ENCODE measurements around the gene ATP13A4. TPM values are rescaled to one million over a fixed set of nuclear protein-coding genes. Genes with fewer than 3 reads are reported as not detected.
A peak's percentile ranks its signal among the peaks of the same experiment; 100 is the strongest.

ATP13A4 gene
- total and polyA plus RNA-seq, 4 donors, result 0.10 to 0.15 TPM; not detected in 2

DNA sequence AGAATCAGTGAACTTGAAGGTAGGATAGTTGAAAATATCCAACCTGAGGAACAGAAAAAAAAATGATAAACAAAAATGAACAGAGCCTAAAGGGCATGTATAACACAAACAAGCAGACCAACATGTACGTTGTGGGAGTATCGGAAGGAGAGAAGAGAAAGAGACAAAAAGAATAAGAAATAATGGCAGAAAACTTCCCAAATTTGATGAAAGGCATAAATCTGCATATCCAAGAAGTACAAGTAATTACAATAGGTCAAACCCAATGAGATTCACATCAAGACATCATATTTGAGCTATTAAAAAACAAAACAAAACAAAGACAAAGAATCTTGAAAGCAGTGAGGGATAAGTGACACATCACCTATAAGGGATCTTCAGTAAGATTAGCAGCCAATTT is 138.1 kb downstream of the ATP13A4 start:
- WGBS, 2 donors, result 90 to 93% methylated on average over 2 of the region's 2 CpGs
- H3K9me3 ChIP-seq (ENCODE audit: control insufficient read depth, low read length), result peaks cover 3% of the 10 kb centered on the region
- no peak overlapping the region for H3K27ac ChIP-seq (ENCODE audit: low read depth in 1 of 2, low read length in 2 of 2)
- H3K4me1 ChIP-seq (ENCODE audit: control insufficient read depth in 1 of 2, insufficient read depth in 2 of 2, low read length in 2 of 2), result no peaks in the 10 kb centered on the region
- intact Hi-C loops (cut with DNase I), result no loop called here
- peaks cover 0 to under 1% of the 10 kb centered on the region in 2 donors for H3K27me3 ChIP-seq (ENCODE audit: control insufficient read depth in 1 of 2, insufficient read depth in 2 of 2, low read length in 1 of 2)
- no peak for DNase-seq
- H3K36me3 ChIP-seq (ENCODE audit: control insufficient read depth in 1 of 2, insufficient read depth in 2 of 2, low read length in 1 of 2), result no peaks in the 10 kb centered on the region
- H3K4me3 ChIP-seq (ENCODE audit: low read length in 2 of 2), result no peak overlapping the region
- ATAC-seq (ENCODE audit: low FRiP score), result no peak

DNA sequence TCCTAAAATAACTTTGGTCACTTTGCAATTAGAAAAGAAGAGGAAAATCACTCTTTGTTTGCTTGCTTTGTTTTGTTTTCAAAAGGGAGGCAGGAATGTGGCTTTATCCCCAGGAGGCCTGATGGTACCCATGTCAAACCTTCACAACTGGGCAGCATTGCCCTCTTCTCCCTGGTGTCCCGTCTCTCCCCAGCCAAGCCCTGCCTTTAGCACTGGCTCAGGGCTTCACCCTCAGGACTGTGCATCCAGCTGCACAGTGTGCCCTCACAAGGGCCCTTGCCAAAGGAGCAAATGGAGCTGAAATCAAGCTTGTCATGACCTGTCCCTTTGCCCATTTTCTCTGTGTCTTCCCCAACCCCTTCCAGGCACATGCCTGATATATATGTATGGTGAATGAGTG is 147.0 kb downstream of the ATP13A4 start:
- no peaks in the 10 kb centered on the region for H3K4me1 ChIP-seq (ENCODE audit: control insufficient read depth in 1 of 2, insufficient read depth in 2 of 2, low read length in 2 of 2)
- H3K4me3 ChIP-seq (ENCODE audit: low read length in 2 of 2), result no peak overlapping the region
- DNase-seq, result no peak
- ATAC-seq (ENCODE audit: low FRiP score), result peak; percentile 59
- 24 to 30% methylated on average over 1 of the region's 1 CpG for WGBS, 2 donors
- no peaks in the 10 kb centered on the region for H3K9me3 ChIP-seq (ENCODE audit: control insufficient read depth, low read length)
- peaks cover 0 to 2% of the 10 kb centered on the region in 2 donors for H3K27me3 ChIP-seq (ENCODE audit: control insufficient read depth in 1 of 2, insufficient read depth in 2 of 2, low read length in 1 of 2)
- H3K27ac ChIP-seq (ENCODE audit: low read depth in 1 of 2, low read length in 2 of 2), result no peak overlapping the region
- intact Hi-C loops (cut with DNase I), result no loop called here
- no peaks in the 10 kb centered on the region for H3K36me3 ChIP-seq (ENCODE audit: control insufficient read depth in 1 of 2, insufficient read depth in 2 of 2, low read length in 1 of 2)

DNA sequence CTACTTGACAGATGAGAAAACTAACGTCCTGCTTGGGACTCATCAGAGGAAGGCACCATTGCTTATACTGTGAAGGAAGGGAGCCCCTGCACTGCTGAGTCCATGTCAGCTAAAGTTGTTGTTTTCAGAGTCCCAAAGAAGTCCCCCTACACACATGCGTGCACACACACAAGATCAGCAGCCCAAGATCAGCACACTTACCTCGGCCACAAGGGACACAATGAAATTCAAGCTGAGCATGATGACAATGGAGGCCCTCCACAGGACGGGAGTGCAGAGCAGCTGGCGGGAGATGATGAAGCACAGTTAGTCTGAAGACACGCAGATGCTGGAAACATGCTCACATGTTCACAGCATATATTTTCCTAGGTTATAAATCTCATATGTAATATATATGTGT is 147.6 kb downstream of the ATP13A4 start:
- ATAC-seq (ENCODE audit: low FRiP score), result no peak
- H3K36me3 ChIP-seq (ENCODE audit: control insufficient read depth in 1 of 2, insufficient read depth in 2 of 2, low read length in 1 of 2), result no peaks in the 10 kb centered on the region
- intact Hi-C loops (cut with DNase I), result no loop called here
- WGBS, 2 donors, result 47 to 49% methylated on average over 6 of the region's 6 CpGs
- H3K4me1 ChIP-seq (ENCODE audit: control insufficient read depth in 1 of 2, insufficient read depth in 2 of 2, low read length in 2 of 2), result no peaks in the 10 kb centered on the region
- H3K9me3 ChIP-seq (ENCODE audit: control insufficient read depth, low read length), result no peaks in the 10 kb centered on the region
- peaks cover 0 to 2% of the 10 kb centered on the region in 2 donors for H3K27me3 ChIP-seq (ENCODE audit: control insufficient read depth in 1 of 2, insufficient read depth in 2 of 2, low read length in 1 of 2)
- DNase-seq, result no peak
- no peak overlapping the region for H3K4me3 ChIP-seq (ENCODE audit: low read length in 2 of 2)
- H3K27ac ChIP-seq (ENCODE audit: low read depth in 1 of 2, low read length in 2 of 2), result no peak overlapping the region

- DNase-seq (no peak), ATAC-seq (ENCODE audit: low FRiP score) (no peak)
- Histone ChIP-seq H3K4me1 (ENCODE audit: control insufficient read depth in 1 of 2, insufficient read depth in 2 of 2, low read length in 2 of 2) (no peaks in the 10 kb centered on the region), H3K27ac (ENCODE audit: low read depth in 1 of 2, low read length in 2 of 2) (no peak overlapping the region), H3K36me3 (ENCODE audit: control insufficient read depth in 1 of 2, insufficient read depth in 2 of 2, low read length in 1 of 2) (no peaks in the 10 kb centered on the region), H3K4me3 (ENCODE audit: low read length in 2 of 2) (no peak overlapping the region), H3K9me3 (ENCODE audit: control insufficient read depth, low read length) (no peaks in the 10 kb centered on the region), H3K27me3 (ENCODE audit: control insufficient read depth in 1 of 2, insufficient read depth in 2 of 2, low read length in 1 of 2) (no peaks in the 10 kb centered on the region)
- intact Hi-C loops (cut with DNase I), result no loop called here
- 82 to 91% methylated on average over 2 of the region's 2 CpGs for WGBS, 2 donors
These were observed 151.4 kb downstream of the ATP13A4 start for GRCh38 chr3:193403307-193403706.

GRCh38 chr3:193400304-193400703 is 154.4 kb downstream of the ATP13A4 start:
- Histone ChIP-seq H3K4me3 (ENCODE audit: low read length in 2 of 2) (no peak overlapping the region), H3K27me3 (ENCODE audit: control insufficient read depth in 1 of 2, insufficient read depth in 2 of 2, low read length in 1 of 2) (no peaks in the 10 kb centered on the region), H3K36me3 (ENCODE audit: control insufficient read depth in 1 of 2, insufficient read depth in 2 of 2, low read length in 1 of 2) (no peaks in the 10 kb centered on the region), H3K27ac (ENCODE audit: low read depth in 1 of 2, low read length in 2 of 2) (no peak overlapping the region), H3K4me1 (ENCODE audit: control insufficient read depth in 1 of 2, insufficient read depth in 2 of 2, low read length in 2 of 2) (no peaks in the 10 kb centered on the region), H3K9me3 (ENCODE audit: control insufficient read depth, low read length) (no peaks in the 10 kb centered on the region)
- no peak for DNase-seq
- intact Hi-C loops (cut with DNase I), result no loop called here
- no peak for ATAC-seq (ENCODE audit: low FRiP score)

- Histone ChIP-seq H3K4me1 (ENCODE audit: control insufficient read depth in 1 of 2, insufficient read depth in 2 of 2, low read length in 2 of 2) (no peaks in the 10 kb centered on the region), H3K27ac (ENCODE audit: low read depth in 1 of 2, low read length in 2 of 2) (no peak overlapping the region), H3K4me3 (ENCODE audit: low read length in 2 of 2) (no peak overlapping the region), H3K9me3 (ENCODE audit: control insufficient read depth, low read length) (no peaks in the 10 kb centered on the region), H3K36me3 (ENCODE audit: control insufficient read depth in 1 of 2, insufficient read depth in 2 of 2, low read length in 1 of 2) (no peaks in the 10 kb centered on the region), H3K27me3 (ENCODE audit: control insufficient read depth in 1 of 2, insufficient read depth in 2 of 2, low read length in 1 of 2) (no peaks in the 10 kb centered on the region)
- WGBS, 2 donors, result 78 to 84% methylated on average over 7 of the region's 7 CpGs
- ATAC-seq (ENCODE audit: low FRiP score), result peak; percentile 21
- intact Hi-C loops (cut with DNase I), result no loop called here
- DNase-seq, result no peak
These were observed 158.0 kb downstream of the ATP13A4 start for GRCh38 chr3:193396451-193397244.

DNA sequence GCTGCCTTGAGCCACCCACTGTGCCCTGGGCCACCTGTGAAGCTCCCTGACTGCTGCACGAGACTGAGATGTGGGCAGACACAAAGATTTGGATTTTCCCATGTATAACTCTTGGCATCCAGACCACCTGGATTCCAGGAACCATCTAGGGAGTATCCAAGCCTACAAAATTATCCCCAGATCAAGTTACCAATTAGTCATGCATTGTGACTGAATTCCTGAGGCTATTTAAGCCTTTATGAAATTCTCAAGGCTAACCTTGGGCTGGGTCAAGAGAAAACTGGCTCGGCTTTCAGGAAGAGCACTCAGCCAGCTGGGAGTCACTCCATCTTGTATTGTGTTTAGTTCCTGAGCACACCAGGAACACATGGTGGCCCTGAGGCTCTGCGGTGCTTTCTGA is 162.8 kb downstream of the ATP13A4 start:
- no peak for ATAC-seq (ENCODE audit: low FRiP score)
- no peaks in the 10 kb centered on the region for H3K4me1 ChIP-seq (ENCODE audit: control insufficient read depth in 1 of 2, insufficient read depth in 2 of 2, low read length in 2 of 2)
- DNase-seq, result no peak
- H3K27ac ChIP-seq (ENCODE audit: low read depth in 1 of 2, low read length in 2 of 2), result no peak overlapping the region
- intact Hi-C loops (cut with DNase I), result no loop called here
- H3K9me3 ChIP-seq (ENCODE audit: control insufficient read depth, low read length), result no peaks in the 10 kb centered on the region
- no peaks in the 10 kb centered on the region for H3K27me3 ChIP-seq (ENCODE audit: control insufficient read depth in 1 of 2, insufficient read depth in 2 of 2, low read length in 1 of 2)
- no peaks in the 10 kb centered on the region for H3K36me3 ChIP-seq (ENCODE audit: control insufficient read depth in 1 of 2, insufficient read depth in 2 of 2, low read length in 1 of 2)
- H3K4me3 ChIP-seq (ENCODE audit: low read length in 2 of 2), result no peak overlapping the region
- 56 to 68% methylated on average over 3 of the region's 3 CpGs for WGBS, 2 donors

DNA sequence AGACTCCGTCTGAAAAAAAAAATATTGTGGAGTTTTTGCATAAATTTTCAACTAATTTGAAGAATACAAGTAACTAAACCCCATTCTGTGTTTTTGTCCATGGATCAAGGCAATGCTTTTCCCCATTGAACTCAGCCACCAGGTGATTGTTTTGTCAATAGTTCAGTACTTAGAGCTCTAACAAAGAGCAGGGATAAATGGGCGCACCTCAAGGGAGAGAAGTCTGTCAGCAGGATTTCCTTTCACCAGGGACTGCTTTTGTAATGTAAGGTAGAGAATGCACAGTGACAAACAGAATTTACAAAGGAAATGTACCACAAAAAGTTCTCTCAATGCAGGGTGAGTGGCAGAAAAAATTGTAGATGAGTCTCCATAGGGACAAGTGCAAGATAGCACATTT is 165.4 kb downstream of the ATP13A4 start:
- no peak overlapping the region for H3K27ac ChIP-seq (ENCODE audit: low read depth in 1 of 2, low read length in 2 of 2)
- no peaks in the 10 kb centered on the region for H3K9me3 ChIP-seq (ENCODE audit: control insufficient read depth, low read length)
- WGBS, 2 donors, result 69 to 72% methylated on average over 2 of the region's 2 CpGs
- DNase-seq (no peak), ATAC-seq (ENCODE audit: low FRiP score) (no peak)
- no peaks in the 10 kb centered on the region for H3K27me3 ChIP-seq (ENCODE audit: control insufficient read depth in 1 of 2, insufficient read depth in 2 of 2, low read length in 1 of 2)
- intact Hi-C loops (cut with DNase I), result loop anchor here in 1 of 2 donors (2.0 kb wide), 1 partner anchor 77 kb away; no protein-coding TSS in a partner anchor
- no peak overlapping the region for H3K4me3 ChIP-seq (ENCODE audit: low read length in 2 of 2)
- no peaks in the 10 kb centered on the region for H3K36me3 ChIP-seq (ENCODE audit: control insufficient read depth in 1 of 2, insufficient read depth in 2 of 2, low read length in 1 of 2)
- H3K4me1 ChIP-seq (ENCODE audit: control insufficient read depth in 1 of 2, insufficient read depth in 2 of 2, low read length in 2 of 2), result no peaks in the 10 kb centered on the region

DNA sequence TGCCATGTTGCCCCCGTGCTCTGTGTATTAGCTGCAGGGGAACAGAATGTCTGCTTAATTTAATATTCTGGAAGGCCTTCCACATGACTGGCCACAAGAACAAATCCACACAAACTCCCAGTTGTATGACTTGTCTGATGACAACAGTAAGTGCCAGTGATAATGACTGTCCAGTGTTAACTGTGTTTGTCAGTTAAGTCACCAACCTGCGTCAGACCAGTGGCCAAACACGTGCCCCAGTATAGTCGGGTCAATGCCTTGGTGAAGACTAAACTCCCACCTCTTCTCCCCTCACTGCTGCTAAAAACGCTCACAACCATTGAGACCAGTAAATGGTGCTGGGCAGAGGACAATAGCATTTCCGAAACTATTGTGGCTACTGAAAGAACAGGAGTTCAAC is 166.3 kb downstream of the ATP13A4 start:
- Histone ChIP-seq H3K27ac (ENCODE audit: low read depth in 1 of 2, low read length in 2 of 2) (no peak overlapping the region), H3K27me3 (ENCODE audit: control insufficient read depth in 1 of 2, insufficient read depth in 2 of 2, low read length in 1 of 2) (no peaks in the 10 kb centered on the region), H3K4me1 (ENCODE audit: control insufficient read depth in 1 of 2, insufficient read depth in 2 of 2, low read length in 2 of 2) (no peaks in the 10 kb centered on the region), H3K4me3 (ENCODE audit: low read length in 2 of 2) (no peak overlapping the region), H3K9me3 (ENCODE audit: control insufficient read depth, low read length) (no peaks in the 10 kb centered on the region), H3K36me3 (ENCODE audit: control insufficient read depth in 1 of 2, insufficient read depth in 2 of 2, low read length in 1 of 2) (no peaks in the 10 kb centered on the region)
- intact Hi-C loops (cut with DNase I), result loop anchor here in 1 of 2 donors (2.0 kb wide), 1 partner anchor 76 kb away; no protein-coding TSS in a partner anchor
- ATAC-seq (ENCODE audit: low FRiP score) (no peak), DNase-seq (no peak)
- 81 to 88% methylated on average over 6 of the region's 6 CpGs for WGBS, 2 donors
